GM12892 (cell line): ENCODE measurements around the gene YTHDF1.
"Not testable (repeated sequence)": the region's sequence is repeated elsewhere in the genome, so short reads cannot be mapped to it uniquely, and the experiment has no call there.

Experiments
- DNase-seq: peaks from one replicate; pipeline ENCODE4 v3.0.0; 2011; ENCODE audit not compliant: insufficient read length
- FAIRE-seq: peaks from 2 replicates; lab custom pipeline; 2011; peaks lifted over from hg19 to GRCh38; lab: Jason Lieb, UNC
- POLR2A ChIP-seq: IDR thresholded peaks from 2 replicates; pipeline ENCODE4 v1.6.1; 2011; ENCODE audit warnings: low read depth, low read length, control low read depth
- POLR2AphosphoS5 ChIP-seq: IDR thresholded peaks from 2 replicates; pipeline ENCODE4 v1.6.1; 2011; ENCODE audit warnings: low read depth, low read length, control low read depth
- TAF1 ChIP-seq: IDR thresholded peaks from 2 replicates; pipeline ENCODE4 v1.6.1; 2011; ENCODE audit warnings: low read depth, mild to moderate bottlenecking, control low read depth, low read length, borderline replicate concordance

Gene YTHDF1

GRCh38 chr20:63222541-63222940, 6.6 kb upstream of the YTHDF1 start:
- DNase-seq: no peak
- FAIRE-seq: no peak
- no peak for TF ChIP-seq POLR2A
- no peak for TF ChIP-seq TAF1
- no peak for TF ChIP-seq POLR2AphosphoS5

- FAIRE-seq, DNase-seq: not testable (repeated sequence)
Measured at GRCh38 chr20:63221400-63222053, 5.6 kb upstream of the YTHDF1 start.

- FAIRE-seq: no peak
Measured at GRCh38 chr20:63220696-63221399, 4.9 kb upstream of the YTHDF1 start.

DNA sequence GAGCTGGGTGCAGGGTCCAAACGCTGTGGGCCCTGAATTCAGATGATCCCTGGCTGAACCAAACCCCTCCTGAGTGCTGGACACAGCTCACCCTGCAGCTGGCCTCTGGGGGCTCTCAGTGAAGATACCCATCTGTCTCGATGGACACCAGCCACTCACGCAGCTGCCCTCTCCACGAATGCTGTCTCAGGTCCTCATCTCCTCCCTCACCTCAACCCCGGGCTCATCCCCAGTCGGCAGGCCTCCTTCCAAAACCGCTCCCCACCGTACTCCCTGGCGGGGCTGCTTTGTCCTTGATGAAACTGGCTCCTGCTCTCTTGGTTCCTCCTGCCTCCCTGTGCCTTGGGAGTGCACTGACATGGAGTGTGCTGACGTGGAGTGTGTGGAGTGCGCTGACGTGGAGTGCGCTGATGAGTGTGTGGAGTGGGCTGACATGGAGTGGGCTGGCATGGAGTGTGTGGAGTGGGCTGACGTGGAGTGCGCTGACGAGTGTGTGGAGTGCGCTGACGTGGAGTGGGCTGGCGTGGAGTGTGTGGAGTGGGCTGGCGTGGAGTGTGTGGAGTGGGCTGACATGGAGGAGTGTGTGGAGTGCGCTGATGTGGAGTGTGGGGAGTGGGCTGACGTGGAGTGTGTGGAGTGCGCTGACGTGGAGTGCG, 4.1 kb upstream of the YTHDF1 start:
- TF ChIP-seq POLR2AphosphoS5 (no peak), POLR2A (no peak), TAF1 (no peak)
- FAIRE-seq: no peak

More at GRCh38 chr20:63220696-63221399, 4.9 kb upstream of the YTHDF1 start:
- no peak for TF ChIP-seq POLR2A
- TF ChIP-seq TAF1: no peak
- no peak for TF ChIP-seq POLR2AphosphoS5
- DNase-seq: no peak

DNA sequence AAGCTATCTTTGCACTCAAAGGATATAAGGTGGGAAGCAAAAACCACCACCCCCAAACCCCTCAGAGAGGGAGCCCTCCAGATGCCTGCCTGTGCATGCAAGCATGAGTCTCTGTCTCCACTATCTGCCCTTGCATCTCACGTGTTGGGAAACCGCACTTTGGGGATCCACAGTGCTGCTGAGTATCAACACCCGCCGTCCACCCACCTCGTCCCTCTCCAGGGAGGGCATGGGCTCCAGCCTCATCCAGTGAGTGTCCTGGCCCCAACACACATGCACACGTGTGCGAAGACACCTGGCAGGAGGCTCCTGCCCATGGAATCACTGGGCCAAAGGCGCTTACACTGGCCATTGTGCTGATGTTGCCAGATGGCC, 3.5 kb upstream of the YTHDF1 start:
- no peak for DNase-seq
- no peak for TF ChIP-seq TAF1
- no peak for TF ChIP-seq POLR2AphosphoS5
- TF ChIP-seq POLR2A: no peak
- no peak for FAIRE-seq

More for the DNA sequence above, 4.1 kb upstream of the YTHDF1 start:
- DNase-seq: no peak

DNA sequence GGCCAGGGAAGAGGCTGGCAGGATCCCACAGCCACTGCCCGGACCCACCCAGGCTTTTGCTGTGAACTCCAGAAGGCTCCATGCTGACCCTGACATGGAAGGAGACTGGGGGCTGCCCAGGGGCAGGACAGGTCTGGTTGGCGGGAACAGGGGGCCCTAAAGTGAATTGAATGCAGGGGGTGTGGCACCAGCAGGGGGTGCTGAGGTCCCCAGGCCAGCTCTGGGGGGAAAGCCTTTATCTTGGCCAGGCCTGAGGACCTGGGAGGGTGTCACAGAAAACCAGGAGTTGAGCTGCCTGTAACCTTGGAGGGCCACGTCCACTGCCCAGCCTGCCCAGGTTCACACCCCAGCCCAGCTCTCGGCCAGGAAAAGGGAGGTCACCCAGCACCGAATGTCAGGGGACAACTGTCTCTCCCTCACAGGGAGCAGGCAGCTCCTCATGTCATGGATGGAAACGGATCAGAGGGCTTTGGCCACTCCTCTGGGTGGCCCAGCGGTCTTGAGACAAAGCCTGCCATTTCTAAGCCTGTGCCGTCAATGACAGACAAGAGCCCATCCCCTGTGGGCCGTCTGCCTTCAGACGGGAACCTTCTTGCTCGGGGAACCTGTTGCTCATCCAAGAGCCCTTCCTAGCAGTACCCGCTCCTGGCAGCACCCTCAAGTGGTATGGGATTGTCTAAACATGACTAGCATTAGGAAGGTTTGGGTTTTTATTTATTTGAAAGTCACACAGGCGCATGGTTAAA, 2.9 kb upstream of the YTHDF1 start:
- no peak for DNase-seq
- no peak for FAIRE-seq
- TF ChIP-seq POLR2A: no peak

GRCh38 chr20:63217706-63218105, 1.8 kb upstream of the YTHDF1 start:
- no peak for TF ChIP-seq POLR2AphosphoS5
- no peak for DNase-seq
- no peak for FAIRE-seq

GRCh38 chr20:63216849-63217471, 1.0 kb upstream of the YTHDF1 start:
- no peak for FAIRE-seq

DNA sequence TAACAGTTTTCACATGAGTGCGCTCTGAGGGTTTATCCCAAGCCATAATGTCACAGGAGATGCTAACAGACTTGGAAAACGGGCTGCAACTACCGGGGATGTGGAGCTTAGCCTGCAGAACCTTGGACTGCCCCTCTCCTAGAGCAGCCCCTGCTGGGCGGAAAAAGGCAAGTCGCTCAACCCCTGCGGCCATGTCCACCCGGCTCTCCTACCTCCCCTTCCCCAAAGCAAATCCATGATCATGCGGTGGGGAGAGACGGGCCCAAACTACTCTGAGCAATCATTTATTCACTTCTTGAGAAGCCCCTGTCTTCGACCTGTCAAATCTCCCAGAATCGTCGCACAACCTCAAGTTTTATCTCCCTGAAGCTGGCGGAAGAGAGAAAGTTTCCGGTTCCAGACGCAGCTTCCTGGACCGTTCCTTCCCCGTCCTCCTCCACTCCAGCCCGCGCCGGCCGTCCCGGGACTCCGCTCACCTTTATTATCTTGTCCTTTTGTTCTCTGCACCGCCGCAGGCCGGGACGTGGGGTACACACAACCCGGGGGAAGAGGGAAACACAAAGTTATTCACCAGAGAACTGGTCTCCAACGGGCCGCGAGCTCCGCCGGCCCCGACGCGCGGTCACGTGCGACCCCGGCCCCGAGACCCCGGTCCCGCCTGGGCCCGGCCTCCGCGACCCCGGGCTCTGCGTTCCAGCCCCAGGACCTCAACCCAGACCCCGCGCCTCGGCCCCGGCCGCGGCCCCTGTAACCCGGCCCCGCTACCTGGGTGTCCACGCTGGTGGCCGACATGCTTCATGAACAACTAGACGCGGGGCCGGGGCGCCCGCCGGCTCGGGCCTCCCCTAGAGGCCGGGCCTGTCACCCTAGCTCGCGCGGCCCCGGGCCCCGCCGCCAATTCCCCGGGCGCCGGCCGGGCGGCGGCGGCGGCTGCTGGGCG, 560 bp downstream of the YTHDF1 start:
- no peak for DNase-seq

More at GRCh38 chr20:63216849-63217471, 1.0 kb upstream of the YTHDF1 start:
- TF ChIP-seq TAF1 (no peak), POLR2A (no peak), POLR2AphosphoS5 (no peak)
- DNase-seq: no peak

GRCh38 chr20:63214514-63214913, 1.4 kb downstream of the YTHDF1 start:
- FAIRE-seq: no peak
- no peak for DNase-seq
- TF ChIP-seq POLR2A: no peak
- TF ChIP-seq POLR2AphosphoS5: no peak
- no peak for TF ChIP-seq TAF1

More for the DNA sequence above, 560 bp downstream of the YTHDF1 start:
- TF ChIP-seq POLR2A: peak; percentile 4; the same call in 1 of the 2 replicates
- no peak for TF ChIP-seq TAF1
- TF ChIP-seq POLR2AphosphoS5: no peak
- no peak for FAIRE-seq
